Measurements from ENCODE around the gene HDAC5. TPM values are rescaled to one million over a fixed set of nuclear protein-coding genes. Genes with fewer than 3 reads are reported as not detected.
A peak's percentile ranks its signal among the peaks of the same experiment; 100 is the strongest.
"Not testable (repeated sequence)": the region's sequence is repeated elsewhere in the genome, so short reads cannot be mapped to it uniquely, and the experiment has no call there.

HDAC5 gene
- total RNA-seq, 2 experiments from 2014 or later: 16.5 to 22.0 TPM

DNA sequence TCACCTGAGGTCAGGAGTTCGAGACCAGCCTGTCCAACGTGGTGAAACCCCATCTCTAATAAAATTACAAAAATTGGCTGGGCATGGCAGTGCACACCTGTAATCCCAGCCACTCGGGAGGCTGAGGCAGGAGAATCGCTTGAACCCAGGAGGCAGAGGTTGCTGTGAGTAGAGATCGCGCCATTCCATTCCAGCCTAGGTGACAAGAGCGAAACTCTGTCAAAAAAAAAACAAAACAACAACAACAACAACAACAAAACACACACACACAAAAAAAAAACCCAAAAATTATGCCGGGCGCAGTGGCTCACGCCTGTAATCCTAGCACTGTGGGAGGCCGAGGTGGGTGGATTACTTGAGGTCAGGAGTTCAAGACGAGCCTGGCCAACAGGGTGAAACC, 7.9 kb upstream of the HDAC5 start:
- DNase-seq; H3K4me1 Mint-ChIP-seq; H3K27me3 Mint-ChIP-seq; ATAC-seq; H3K27ac Mint-ChIP-seq; POLR2A ChIA-PET; H3K36me3 Mint-ChIP-seq (ENCODE audit: low read depth); CTCF ChIA-PET; H3K9me3 Mint-ChIP-seq (ENCODE audit: low read depth); H3K4me3 Mint-ChIP-seq; intact Hi-C loops (cut with DNase I, micrococcal nuclease): not testable (repeated sequence)

DNA sequence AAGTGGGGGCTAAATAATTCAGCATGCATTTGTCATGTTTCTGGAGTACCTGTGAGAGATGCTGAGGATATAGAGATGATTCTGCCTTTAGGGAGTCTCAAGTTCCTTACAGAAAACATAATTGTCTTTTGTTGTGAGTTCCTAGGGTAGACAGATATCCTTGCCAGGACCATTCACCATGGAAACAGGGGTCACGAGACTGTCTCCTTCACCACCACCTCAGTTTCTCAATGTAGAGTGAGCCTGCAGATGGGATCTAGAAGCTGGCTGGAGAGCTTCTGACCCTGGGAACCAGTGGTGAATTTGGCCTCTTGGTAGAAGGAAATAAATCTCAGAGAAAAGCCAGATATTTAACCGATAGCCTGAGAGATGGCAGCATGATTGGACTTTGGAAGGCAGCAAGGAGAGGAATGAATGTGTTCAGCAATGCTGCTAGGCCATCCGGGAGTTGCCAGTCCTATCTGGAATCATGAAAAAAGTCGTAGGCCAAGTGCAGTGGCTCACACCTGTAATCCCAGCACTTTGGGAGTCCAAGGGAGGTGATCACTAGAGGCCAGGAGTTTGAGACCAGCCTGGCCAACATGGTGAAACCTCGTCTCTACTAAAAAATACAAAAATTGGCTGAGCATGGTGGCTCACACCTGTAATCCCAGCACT, 7.4 kb upstream of the HDAC5 start:
- DNase-seq (no peak), ATAC-seq (no peak)
- no peak overlapping the region for H3K4me3 Mint-ChIP-seq
- intact Hi-C loops (cut with DNase I, micrococcal nuclease): no loop called here
- H3K27ac Mint-ChIP-seq: no peak overlapping the region
- ChIA-PET CTCF (interaction anchor here (1.4 kb wide), 1 partner anchor 15 kb away, joined by 3 read pairs; no protein-coding TSS in a partner anchor), POLR2A (interaction anchor here (0.7 kb wide), 1 partner anchor 11 kb away, joined by 8 read pairs; no protein-coding TSS in a partner anchor)
- H3K36me3 Mint-ChIP-seq (ENCODE audit: low read depth): no peaks in the 10 kb centered on the region
- H3K9me3 Mint-ChIP-seq (ENCODE audit: low read depth): no peaks in the 10 kb centered on the region
- no peaks in the 10 kb centered on the region for H3K4me1 Mint-ChIP-seq
- no peaks in the 10 kb centered on the region for H3K27me3 Mint-ChIP-seq

DNA sequence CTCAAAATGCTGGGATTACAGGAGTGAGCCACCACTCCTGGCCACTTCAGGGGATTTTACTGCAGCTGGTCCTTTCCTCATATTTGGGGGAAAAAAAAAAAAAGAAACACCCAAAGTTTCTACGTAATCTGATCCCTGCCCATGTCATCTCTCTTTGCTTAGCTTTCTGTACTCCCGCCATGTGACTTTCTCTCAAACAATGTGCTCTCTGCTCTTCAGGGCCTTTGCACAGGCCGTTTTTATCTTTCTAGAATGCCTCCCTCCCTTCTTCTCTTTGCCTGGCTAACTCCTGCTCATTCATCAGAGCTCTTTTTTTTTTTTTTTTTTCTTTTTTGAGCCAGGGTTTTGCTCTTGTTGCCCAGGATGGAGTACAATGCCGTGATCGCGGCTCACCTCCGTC, 4.9 kb upstream of the HDAC5 start:
- no peaks in the 10 kb centered on the region for H3K27me3 Mint-ChIP-seq
- POLR2A ChIA-PET: no interaction called here
- H3K4me1 Mint-ChIP-seq: peaks cover 5% of the 10 kb centered on the region
- H3K27ac Mint-ChIP-seq: no peak overlapping the region
- H3K4me3 Mint-ChIP-seq: no peak overlapping the region
- ATAC-seq (no peak), DNase-seq (no peak)
- CTCF ChIA-PET: interaction anchor here (0.6 to 1.0 kb wide), 5 partner anchors 11 to 234 kb away, joined by 3 to 6 read pairs (median 3); no protein-coding TSS in a partner anchor
- no peaks in the 10 kb centered on the region for H3K36me3 Mint-ChIP-seq (ENCODE audit: low read depth)
- no peaks in the 10 kb centered on the region for H3K9me3 Mint-ChIP-seq (ENCODE audit: low read depth)
- intact Hi-C loops (cut with DNase I, micrococcal nuclease): no loop called here

DNA sequence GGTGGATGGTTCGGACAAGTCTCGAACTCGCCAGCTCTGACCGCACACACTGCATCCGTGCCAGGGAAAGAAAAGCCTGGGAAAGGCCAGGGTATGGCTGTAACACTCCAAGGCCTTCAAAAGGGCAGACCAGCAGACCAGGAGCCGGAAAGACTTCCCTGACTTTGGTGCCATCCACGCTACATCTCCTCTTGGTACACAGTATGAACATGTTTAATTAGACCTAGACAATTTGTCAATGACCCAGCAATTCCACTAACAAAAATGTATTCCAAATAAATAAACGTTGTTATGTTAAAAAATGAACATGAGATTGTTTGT, 637 bp upstream of the HDAC5 start:
- DNase-seq (no peak), ATAC-seq (peak; percentile 3)
- ChIA-PET CTCF (interaction anchor here (0.6 to 2.0 kb wide), 18 partner anchors 8 to 237 kb away, joined by 3 to 6 read pairs (median 3); partner anchors contain the start of genes G6PC3 and MPP2), POLR2A (interaction anchor here (0.6 to 1.8 kb wide), 7 partner anchors 12 to 67 kb away, joined by 3 to 13 read pairs (median 4); partner anchors contain the start of gene TMUB2)
- intact Hi-C loops (cut with DNase I, micrococcal nuclease): loop anchor here (1.0 to 5.0 kb wide), 5 partner anchors 17 to 1447 kb away; partner anchors contain the start of genes G6PC3 (in 1 of the 2), HROB (in 1 of the 2) and PLEKHH3 (in 1 of the 2)
- peak overlapping the region; percentile 97 for H3K27ac Mint-ChIP-seq
- H3K4me3 Mint-ChIP-seq: peak overlapping the region; percentile 87
- no peaks in the 10 kb centered on the region for H3K9me3 Mint-ChIP-seq (ENCODE audit: low read depth)
- H3K36me3 Mint-ChIP-seq (ENCODE audit: low read depth): no peaks in the 10 kb centered on the region
- H3K27me3 Mint-ChIP-seq: no peaks in the 10 kb centered on the region
- H3K4me1 Mint-ChIP-seq: peaks cover 20% of the 10 kb centered on the region

DNA sequence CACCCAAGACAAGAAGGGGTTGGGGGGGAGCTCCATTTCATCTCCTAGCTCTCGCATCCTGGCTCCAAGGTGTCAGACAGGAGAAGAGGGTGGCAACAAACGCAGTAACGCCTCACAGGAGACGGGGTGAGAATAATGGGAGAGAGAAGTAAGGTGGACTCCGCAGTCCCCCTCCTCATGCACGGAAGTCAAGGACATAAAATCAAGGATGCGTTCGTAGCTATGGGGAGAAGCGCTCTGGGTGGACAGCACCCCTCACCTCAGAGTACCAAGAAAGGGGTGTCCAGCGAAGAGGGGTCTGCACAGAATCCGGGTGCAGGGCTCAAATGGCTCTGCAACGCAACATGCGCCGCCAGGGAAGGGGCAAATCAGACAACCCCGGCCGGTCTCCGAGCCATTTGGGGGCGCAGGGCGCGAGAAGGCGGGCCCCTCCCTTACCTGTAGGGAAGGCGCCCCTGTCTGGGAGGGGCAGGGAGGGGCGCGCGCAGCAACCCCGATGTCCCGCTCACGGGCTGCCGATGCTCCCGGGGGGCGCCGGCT, 555 bp downstream of the HDAC5 start:
- Mint-ChIP-seq H3K27ac (peak overlapping the region; percentile 62), H3K27me3 (no peaks in the 10 kb centered on the region), H3K4me1 (peaks cover 22% of the 10 kb centered on the region), H3K36me3 (ENCODE audit: low read depth) (no peaks in the 10 kb centered on the region), H3K9me3 (ENCODE audit: low read depth) (no peaks in the 10 kb centered on the region), H3K4me3 (peak overlapping the region; percentile 87)
- ATAC-seq: no peak
- ChIA-PET CTCF (interaction anchor here (0.6 to 2.0 kb wide), 24 partner anchors 7 to 239 kb away, joined by 3 to 11 read pairs (median 4); partner anchors contain the start of genes MPP2 and TMUB2), POLR2A (interaction anchor here (0.6 to 1.8 kb wide), 9 partner anchors 11 to 240 kb away, joined by 3 to 13 read pairs (median 3); partner anchors contain the start of genes G6PC3 and TMUB2)
- intact Hi-C loops (cut with DNase I, micrococcal nuclease): loop anchor here (1.0 to 5.0 kb wide), 13 partner anchors 18 to 1446 kb away; partner anchors contain the start of genes G6PC3 (in 2 of the 2), TMUB2 (in 2 of the 2), HROB (in 1 of the 2) and LSM12 (in 1 of the 2)
- peak; percentile 25 for DNase-seq

DNA sequence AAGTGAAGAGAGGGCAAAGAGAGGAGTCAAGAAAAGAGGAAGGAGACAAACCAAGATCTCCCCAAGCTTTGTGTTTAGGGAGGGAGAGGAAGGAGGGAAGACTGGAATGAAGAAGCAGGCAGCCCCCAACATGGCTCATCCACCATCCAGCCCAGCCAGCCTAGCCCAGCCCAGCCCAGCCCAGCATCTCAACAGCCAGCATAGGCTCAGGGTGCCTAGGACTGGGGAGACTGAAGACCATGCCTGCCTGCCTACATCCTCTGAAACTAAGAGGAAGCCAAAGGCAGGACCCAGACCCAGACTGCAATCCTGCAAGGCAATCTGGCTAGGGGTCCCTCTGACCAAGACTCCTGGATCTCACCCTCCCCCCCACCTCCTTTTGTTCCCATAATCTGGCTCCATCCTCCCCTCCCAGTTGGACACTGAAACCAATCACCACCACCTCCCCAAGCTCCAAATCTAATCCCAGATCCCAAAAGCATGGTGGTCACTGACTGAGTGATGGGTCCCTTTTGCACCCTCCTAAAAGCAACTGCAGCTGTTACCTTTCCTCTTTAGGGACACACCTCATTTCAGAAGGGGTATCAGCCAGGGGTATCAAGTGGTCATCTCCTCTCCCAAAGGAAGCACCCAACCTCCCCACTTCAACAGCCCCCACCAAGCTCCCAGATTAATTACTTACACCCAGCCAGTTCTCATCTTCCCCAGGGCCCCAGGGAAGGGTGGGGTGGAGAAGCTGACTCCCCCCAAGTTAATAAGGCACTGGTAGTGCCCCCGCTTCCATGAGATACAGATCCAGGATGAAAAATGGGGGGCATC, 1.2 kb downstream of the HDAC5 start:
- Mint-ChIP-seq H3K36me3 (ENCODE audit: low read depth) (no peaks in the 10 kb centered on the region), H3K4me1 (peaks cover 22% of the 10 kb centered on the region), H3K27ac (no peak overlapping the region), H3K9me3 (ENCODE audit: low read depth) (no peaks in the 10 kb centered on the region), H3K4me3 (peak overlapping the region; percentile 87), H3K27me3 (no peaks in the 10 kb centered on the region)
- POLR2A ChIA-PET: interaction anchor here (1.3 to 1.8 kb wide), 2 partner anchors 16 to 64 kb away, joined by 5 to 8 read pairs; partner anchors contain the start of gene TMUB2
- DNase-seq (no peak), ATAC-seq (no peak)
- CTCF ChIA-PET: interaction anchor here (0.8 to 2.0 kb wide), 8 partner anchors 13 to 239 kb away, joined by 3 to 11 read pairs (median 4); no protein-coding TSS in a partner anchor
- intact Hi-C loops (cut with DNase I, micrococcal nuclease): loop anchor here (2.0 to 5.0 kb wide), 5 partner anchors 50 to 1445 kb away; partner anchors contain the start of genes G6PC3 (in 1 of the 2), PLEKHH3 (in 1 of the 2) and TMUB2 (in 1 of the 2)

DNA sequence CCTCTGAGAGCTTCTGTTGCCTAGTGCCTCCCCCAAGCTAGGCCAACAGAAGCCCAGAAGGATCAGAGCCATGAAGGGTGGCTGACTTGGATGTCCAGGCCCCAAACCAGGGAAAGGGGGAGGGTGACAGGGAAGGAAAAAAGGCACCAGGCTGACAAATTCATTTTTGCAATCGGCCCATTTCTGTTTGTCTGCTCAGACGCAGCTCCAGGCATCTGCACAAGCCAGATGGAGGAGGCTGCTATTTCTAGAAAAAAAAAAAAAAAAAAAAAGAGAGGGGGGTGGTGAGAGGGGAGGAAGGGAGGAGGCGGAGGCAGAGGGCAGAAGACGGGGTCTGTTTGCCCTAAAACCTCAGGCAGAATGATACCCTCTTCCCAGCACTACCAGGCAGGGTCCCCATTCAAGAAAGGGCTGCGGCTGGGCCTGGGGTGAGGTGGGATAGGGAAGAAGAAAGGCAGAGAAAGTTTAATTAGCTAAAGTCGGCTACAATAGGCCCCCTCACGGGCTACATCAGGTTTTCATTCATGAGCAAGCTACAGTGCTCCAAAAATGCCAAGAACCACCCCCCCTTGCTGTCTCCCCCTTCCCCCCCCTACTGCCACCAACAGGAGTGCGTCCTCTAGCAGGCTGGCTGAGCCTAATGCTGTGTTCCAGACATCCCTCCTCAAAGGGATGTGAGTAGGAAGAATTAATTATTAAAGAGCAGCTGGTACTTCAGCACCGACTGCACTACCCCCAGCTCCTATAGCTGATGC, 2.4 kb downstream of the HDAC5 start:
- DNase-seq: no peak
- H3K27me3 Mint-ChIP-seq: no peaks in the 10 kb centered on the region
- H3K27ac Mint-ChIP-seq: no peak overlapping the region
- peaks cover 22% of the 10 kb centered on the region for H3K4me1 Mint-ChIP-seq
- no peak for ATAC-seq
- intact Hi-C loops (cut with DNase I, micrococcal nuclease): loop anchor here (5.0 kb wide), 4 partner anchors 49 to 1444 kb away; partner anchors contain the start of genes G6PC3 (in 1 of the 2) and PLEKHH3 (in 1 of the 2)
- H3K4me3 Mint-ChIP-seq: no peak overlapping the region
- H3K9me3 Mint-ChIP-seq (ENCODE audit: low read depth): no peaks in the 10 kb centered on the region
- H3K36me3 Mint-ChIP-seq (ENCODE audit: low read depth): no peaks in the 10 kb centered on the region
- ChIA-PET CTCF (interaction anchor here (0.6 to 1.4 kb wide), 2 partner anchors 17 to 568 kb away, joined by 3 to 4 read pairs; no protein-coding TSS in a partner anchor), POLR2A (interaction anchor here (1.3 kb wide), 1 partner anchor 17 kb away, joined by 5 read pairs; no protein-coding TSS in a partner anchor)

DNA sequence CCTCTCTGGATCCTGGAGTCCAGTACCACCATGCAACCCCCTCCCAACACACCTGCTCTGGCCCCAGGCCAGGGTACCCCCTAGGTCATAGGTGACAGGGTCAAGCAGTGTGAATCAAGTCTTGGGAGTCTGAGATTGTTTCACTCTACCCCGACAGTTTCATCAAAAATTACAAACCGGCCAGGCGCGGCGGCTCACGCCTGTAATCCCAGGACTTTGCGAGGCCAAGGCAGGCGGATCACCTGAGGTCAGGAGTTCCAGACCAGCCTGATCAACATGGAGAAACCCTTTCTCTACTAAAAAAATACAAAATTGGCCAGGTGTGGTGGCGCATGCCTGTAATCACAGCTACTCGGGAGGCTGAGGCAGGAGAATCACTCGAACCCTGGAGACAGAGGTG, 3.2 kb downstream of the HDAC5 start:
- H3K36me3 Mint-ChIP-seq (ENCODE audit: low read depth); ATAC-seq; POLR2A ChIA-PET; H3K4me3 Mint-ChIP-seq; H3K27me3 Mint-ChIP-seq; DNase-seq; H3K9me3 Mint-ChIP-seq (ENCODE audit: low read depth); H3K27ac Mint-ChIP-seq: not testable (repeated sequence)
- peaks cover 22% of the 10 kb centered on the region for H3K4me1 Mint-ChIP-seq
- CTCF ChIA-PET: interaction anchor here (0.6 kb wide), 1 partner anchor 568 kb away, joined by 3 read pairs; no protein-coding TSS in a partner anchor
- intact Hi-C loops (cut with DNase I, micrococcal nuclease): loop anchor here (5.0 kb wide), 4 partner anchors 48 to 1443 kb away; partner anchors contain the start of genes G6PC3 (in 1 of the 2) and PLEKHH3 (in 1 of the 2)

DNA sequence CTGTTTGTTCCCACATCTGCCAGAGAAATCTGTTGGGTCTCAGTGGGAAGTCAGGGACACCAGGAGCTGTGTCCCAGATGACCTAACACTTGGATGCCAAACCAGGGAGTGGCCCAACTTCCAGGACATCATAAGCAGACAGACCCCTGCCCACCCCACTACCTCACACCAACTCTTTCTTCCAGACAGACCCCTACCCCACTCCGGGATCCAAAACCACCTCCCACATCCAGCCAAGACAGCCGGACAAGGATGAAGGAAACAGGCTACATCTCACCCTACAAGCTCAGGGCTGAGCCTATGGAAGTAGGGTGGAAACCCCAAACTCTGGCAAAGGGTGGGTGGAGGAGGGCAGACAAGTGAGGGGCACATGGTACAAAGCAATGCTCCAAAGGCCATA, 3.6 kb downstream of the HDAC5 start:
- intact Hi-C loops (cut with DNase I, micrococcal nuclease): loop anchor here (5.0 kb wide), 4 partner anchors 47 to 1442 kb away; partner anchors contain the start of genes G6PC3 (in 1 of the 2) and PLEKHH3 (in 1 of the 2)
- H3K27ac Mint-ChIP-seq: no peak overlapping the region
- DNase-seq (no peak), ATAC-seq (no peak)
- peaks cover 22% of the 10 kb centered on the region for H3K4me1 Mint-ChIP-seq
- no peak overlapping the region for H3K4me3 Mint-ChIP-seq
- H3K36me3 Mint-ChIP-seq (ENCODE audit: low read depth): no peaks in the 10 kb centered on the region
- CTCF ChIA-PET: no interaction called here
- POLR2A ChIA-PET: interaction anchor here (0.6 kb wide), 2 partner anchors 11 to 21 kb away, joined by 3 to 8 read pairs; no protein-coding TSS in a partner anchor
- no peaks in the 10 kb centered on the region for H3K9me3 Mint-ChIP-seq (ENCODE audit: low read depth)
- H3K27me3 Mint-ChIP-seq: no peaks in the 10 kb centered on the region

DNA sequence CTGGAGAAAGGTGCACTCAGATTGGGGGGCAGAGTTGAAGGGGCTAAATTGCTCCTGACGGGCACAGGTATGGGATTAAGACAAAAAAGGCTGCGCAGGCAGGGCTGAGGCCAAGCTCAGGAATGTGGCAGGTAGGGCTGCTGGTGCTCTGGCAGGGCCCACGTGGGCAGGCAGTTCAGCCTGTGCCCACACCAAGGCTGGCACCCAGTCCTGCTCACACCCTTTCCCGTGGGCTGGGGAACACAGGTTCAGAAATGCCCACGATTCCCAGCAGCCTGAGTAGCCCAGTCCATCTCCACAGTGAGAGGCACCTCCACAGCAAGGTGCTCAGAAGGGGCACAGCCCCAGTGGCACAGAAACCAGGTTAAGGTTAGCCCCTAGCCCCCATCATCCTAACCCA, 4.4 kb downstream of the HDAC5 start:
- peaks cover 19% of the 10 kb centered on the region for H3K4me1 Mint-ChIP-seq
- ChIA-PET POLR2A (no interaction called here), CTCF (interaction anchor here (1.0 kb wide), 1 partner anchor 9 kb away, joined by 3 read pairs; no protein-coding TSS in a partner anchor)
- intact Hi-C loops (cut with DNase I, micrococcal nuclease): no loop called here
- DNase-seq (no peak), ATAC-seq (no peak)
- H3K27me3 Mint-ChIP-seq: no peaks in the 10 kb centered on the region
- H3K27ac Mint-ChIP-seq: no peak overlapping the region
- H3K36me3 Mint-ChIP-seq (ENCODE audit: low read depth): no peaks in the 10 kb centered on the region
- no peaks in the 10 kb centered on the region for H3K9me3 Mint-ChIP-seq (ENCODE audit: low read depth)
- H3K4me3 Mint-ChIP-seq: no peak overlapping the region

Measured in activated CD4-positive, alpha-beta T cell treated with anti-CD3 and anti-CD28 coated beads for 36 hours (primary cell).